GM23248 (cell line): ENCODE data around the gene PRLH.

Experiments
- EZH2 ChIP-seq: fragments of 200-600 bp; sonication (generic); IDR thresholded peaks from 2 replicates; pipeline ENCODE4 v1.6.1; 2018; ENCODE audit warnings: antibody characterized with exemption, mild to moderate bottlenecking; ENCODE audit not compliant: insufficient read depth, poor library complexity, severe bottlenecking
- EZH2phosphoT487 ChIP-seq: fragments of 200-600 bp; sonication (generic); IDR thresholded peaks from 2 replicates; pipeline ENCODE4 v1.6.1; 2018; ENCODE audit warnings: antibody characterized with exemption, moderate library complexity, mild to moderate bottlenecking, low read depth; ENCODE audit not compliant: insufficient read depth

- no peak for TF ChIP-seq EZH2phosphoT487
- TF ChIP-seq EZH2 = no peak
Observed at GRCh38 chr2:237569041-237569440, 2.7 kb downstream of the PRLH start.
